GM19099 (cell line): ENCODE results near the gene PTPRD.

Source experiments
- POLR2A ChIP-seq: IDR thresholded peaks from 3 replicates; pipeline ENCODE4 v1.6.1; 2011; ENCODE audit warnings: low read depth; ENCODE audit not compliant: insufficient read length; ENCODE audit errors: extremely low read depth

Gene PTPRD

DNA sequence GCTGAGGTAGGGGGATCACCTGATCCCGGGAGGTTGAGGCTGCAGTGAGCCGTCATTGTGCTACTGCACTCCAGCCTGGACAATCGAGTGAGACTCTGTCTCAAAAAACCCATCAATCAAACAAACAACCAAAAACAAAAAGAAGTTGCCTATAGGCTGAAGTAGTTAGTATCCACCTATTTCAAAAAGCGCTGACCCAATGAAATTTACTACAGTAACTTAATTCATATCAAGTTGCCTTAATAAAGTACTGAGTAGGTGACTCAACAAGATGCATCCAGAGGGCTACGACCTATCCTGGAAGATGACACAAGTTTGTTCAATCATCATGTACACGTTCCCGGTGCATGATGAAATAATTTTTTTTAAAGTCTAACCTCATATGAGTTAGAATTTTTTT, 2164.6 kb downstream of the PTPRD start:
- TF ChIP-seq POLR2A = no peak

DNA sequence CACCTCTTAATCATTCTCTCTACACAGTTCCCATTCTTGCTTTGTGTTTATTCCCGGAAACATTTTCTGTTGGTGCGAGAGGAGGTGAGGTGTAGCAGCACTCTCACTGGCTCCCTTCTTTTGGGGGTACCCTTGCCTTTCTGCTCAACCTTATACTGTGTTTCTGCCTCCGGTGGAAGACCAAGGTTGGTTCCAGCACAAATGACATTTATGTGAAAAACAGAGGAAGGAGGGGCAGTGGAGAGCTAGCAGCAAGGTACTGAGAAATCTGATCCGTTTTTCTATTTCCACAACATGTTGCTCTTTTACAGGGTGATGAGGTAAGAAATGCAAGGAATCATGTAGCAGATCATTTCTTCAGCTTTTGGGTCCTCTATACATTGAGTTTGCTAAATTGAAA, 2165.2 kb downstream of the PTPRD start:
- TF ChIP-seq POLR2A = no peak

DNA sequence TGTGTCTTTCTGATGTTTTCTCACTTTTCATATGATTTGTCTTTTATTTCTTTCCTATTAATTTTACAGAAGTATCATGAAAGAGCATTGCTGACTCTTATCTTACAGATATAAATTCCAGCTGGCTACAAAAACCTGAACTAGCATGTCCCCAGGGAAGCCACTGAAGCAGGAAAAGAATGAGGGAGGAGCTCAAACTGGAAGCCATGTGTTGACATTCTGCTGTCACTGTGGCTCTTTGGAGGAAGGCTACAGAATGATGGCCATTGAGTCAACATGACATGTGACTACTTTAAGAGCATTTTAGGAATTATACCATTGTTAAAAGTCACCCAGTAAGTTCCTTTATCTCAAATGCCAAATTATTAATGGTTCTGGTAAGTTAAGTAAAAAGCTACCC, 2174.9 kb downstream of the PTPRD start:
- TF ChIP-seq POLR2A = no peak

DNA sequence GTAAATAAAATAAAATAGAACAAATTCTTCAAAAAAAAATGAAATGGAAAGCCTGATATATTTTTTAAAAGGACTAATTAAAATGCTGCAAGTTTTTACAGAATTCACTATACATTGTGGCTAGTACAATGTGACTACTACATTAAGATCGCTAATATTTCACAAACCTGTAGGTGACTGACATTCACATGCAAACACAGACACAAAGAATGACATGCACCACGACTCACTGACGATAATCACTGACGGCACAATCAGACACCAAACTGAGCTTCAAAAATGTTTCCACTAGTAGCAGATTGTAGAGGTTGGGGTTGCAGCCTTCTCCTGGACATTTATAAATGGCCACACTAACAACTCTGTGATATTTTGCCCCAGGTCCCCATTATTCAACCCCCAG, 2175.5 kb downstream of the PTPRD start:
- no peak for TF ChIP-seq POLR2A

DNA sequence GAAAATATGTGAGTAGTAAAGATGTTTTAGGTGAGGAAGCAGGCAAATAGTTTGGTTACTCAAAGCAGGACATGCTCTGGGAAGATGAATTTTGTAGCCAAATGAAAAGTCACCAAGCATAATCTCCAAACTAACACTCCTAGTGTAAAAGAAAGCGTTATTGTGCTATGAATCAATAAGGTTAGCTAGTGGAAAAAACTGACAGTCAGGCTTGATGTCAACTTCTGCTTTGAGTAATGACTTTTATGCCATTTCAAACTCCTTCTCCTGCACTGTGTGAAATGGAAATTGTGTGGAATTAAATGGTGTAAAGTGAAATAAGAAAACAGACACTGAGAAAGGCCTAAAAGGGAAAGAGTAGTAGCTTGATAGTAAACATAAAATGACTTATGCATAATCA, 2176.0 kb downstream of the PTPRD start:
- no peak for TF ChIP-seq POLR2A

DNA sequence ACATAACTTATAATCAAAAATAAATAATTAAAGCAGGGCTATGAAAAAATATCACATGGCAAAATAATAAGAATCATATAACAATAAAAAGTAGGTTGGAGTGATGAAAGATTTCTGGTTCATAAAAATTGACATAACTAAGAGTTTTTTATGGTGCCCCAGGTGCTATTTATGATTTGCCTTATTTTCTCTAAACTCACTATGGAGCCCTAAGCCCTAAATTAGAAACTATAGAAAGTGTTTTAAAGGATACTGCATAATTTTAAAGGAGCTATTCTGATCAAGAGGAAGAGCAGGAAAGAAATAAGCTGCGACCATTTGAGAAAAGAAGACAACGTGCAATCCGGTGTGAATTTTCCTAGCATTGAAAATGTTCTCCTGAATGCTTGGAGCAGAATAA, 2178.2 kb downstream of the PTPRD start:
- TF ChIP-seq POLR2A = no peak

DNA sequence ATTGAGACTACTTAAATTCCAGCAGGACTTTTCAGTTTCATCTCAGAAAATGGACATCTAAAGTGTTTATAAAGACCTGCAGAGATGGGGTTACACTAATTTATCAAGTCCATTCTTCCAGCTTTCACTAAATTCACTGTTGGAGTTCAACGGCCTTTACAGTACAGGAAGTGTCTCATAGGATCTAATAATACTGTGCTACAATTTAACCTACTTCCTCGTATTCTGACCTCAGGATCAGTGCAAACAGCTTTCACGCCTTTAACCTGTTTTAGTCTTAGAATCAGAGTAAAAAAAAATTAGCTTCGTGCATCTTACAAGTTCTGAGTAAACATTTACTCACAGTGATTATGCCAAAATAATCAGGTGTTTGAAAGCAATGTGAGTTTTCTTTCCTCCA, 2180.6 kb downstream of the PTPRD start:
- no peak for TF ChIP-seq POLR2A

DNA sequence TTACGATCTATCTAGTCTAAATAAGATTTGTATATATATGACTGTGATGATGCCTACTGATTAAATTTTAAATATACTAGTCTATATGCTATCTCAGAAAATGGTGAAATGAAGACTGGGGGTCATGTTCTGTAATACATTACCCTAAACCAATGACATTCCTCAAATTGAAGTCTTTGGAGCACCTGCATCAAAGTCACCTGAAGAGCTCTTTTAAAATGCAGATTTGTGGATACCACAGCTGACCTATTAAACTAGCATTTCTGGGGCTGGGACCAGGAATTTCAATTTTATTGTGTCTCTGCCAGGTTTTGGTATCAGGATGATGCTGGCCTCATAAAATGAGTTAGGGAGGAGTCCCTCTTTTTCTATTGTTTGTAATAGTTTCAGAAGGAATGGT, 2181.3 kb downstream of the PTPRD start:
- TF ChIP-seq POLR2A = no peak

DNA sequence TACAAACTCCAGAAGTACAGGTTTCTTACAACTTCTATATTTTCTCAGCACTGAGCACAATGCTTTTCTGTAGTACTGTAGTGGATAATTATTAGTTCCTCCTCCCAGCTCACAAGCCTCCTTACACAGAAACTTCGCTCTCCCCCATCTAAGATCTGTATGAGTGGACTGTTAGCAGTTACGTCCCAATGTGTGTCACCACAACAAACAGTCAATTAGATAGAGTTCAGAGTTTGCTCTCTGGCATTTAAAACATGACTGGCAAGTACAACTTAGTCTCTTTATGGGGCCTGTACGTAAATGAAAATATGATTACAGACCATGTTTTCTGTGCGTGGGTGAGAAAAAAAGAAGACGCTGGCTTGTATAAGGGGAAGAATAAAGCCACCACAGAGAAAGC, 2181.9 kb downstream of the PTPRD start:
- TF ChIP-seq POLR2A = no peak

DNA sequence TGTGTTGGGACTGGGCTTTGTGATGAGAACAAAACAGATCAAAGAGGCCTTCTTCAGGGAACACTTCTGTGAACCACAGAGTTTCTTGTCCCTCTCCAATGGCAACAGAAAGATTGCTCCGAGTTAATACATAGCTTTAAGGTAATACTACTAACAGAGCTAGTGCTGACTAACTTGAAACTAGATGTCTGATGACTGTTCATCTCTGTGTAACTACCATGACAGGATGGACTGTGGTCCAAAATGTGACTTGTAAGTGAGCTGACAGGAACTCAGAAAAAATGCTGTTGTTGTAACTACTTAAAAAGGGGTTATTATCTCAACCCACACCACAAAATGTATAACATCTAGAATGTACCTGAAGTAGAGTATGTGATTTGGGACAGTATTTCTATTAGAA, 2183.0 kb downstream of the PTPRD start:
- TF ChIP-seq POLR2A = no peak

DNA sequence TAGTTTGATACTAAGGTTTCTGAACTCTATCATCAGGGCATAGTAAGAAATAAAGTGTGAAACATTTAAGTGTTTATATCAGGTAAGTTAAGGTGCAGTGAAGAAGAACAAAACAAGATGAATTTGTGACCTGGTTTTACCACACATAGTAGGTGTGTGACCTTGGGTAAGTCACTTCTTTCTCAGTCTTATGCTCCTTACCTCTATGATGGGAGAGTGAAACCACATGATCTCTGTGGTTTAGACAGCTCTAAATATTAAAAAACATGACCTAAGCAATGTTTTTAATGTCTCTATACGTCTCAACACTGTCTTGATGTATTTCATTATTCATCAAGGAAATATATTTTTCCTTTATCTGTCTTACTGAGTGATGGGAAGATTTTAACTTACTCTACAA, 2183.6 kb downstream of the PTPRD start:
- no peak for TF ChIP-seq POLR2A

DNA sequence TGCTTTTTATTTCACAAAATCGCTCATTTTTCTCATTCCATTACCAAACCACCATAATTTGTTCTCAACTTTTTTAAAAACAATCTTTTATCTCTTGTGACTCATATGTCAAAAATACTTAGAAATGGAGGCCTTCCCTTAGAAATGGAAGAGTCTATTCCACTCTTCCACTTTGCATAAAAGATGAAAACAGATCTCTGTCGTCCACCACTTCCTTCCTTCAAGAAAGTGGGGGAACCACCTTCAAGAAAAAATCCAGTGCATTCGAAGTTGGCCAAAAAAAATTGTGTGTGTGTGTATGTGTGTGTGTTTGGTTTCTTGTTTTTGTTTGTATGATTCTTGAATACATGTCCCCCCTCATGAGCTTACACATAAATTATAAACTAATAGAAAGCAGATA, 2184.4 kb downstream of the PTPRD start:
- TF ChIP-seq POLR2A = no peak

DNA sequence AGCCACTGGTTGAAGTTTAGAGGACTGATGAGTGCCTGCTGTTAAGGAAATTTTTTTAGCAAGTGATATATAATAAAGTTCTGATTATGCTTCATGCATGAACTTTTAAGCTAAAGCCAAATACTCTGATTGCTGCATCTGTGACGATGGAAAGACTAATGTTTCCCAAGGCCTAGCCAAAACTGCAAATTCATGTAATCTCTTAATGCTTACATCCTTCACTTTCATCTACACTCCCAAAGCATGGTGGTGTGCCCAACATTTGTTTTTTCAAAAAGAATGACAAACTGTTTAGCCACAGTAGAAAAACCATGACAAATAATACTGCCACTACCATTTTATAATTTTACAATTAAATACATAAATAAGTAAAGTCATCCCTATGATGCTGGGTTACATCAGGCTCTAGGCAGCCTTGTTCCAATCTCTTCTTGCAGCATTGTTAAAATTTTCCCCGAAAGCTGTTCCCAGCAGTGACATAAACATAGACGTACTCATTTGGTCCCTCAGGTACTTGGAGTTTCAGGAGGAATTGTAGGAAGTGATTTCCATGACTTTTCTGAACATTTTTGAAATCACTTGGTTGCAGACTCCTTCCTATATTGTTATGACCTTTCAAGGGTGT, 2187.9 kb downstream of the PTPRD start:
- no peak for TF ChIP-seq POLR2A

DNA sequence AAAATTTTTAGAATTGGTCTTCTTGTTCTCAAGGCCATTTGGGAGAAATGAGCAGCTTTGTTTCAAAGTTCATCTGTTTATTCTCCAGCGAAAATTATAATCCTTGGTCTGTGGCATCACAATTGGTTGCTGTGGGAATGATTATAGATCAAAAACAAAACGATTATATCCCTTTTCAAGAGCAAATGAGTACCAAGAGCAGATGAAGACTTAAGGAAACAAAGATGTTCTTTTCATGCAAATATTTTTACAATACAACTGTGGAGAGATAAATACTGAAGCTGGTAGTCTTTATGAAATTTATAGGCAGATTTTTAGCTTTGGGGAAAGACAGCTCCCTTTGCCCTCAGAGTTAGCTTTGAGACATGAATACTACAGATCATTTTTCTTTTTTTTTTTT, 2192.4 kb downstream of the PTPRD start:
- no peak for TF ChIP-seq POLR2A

DNA sequence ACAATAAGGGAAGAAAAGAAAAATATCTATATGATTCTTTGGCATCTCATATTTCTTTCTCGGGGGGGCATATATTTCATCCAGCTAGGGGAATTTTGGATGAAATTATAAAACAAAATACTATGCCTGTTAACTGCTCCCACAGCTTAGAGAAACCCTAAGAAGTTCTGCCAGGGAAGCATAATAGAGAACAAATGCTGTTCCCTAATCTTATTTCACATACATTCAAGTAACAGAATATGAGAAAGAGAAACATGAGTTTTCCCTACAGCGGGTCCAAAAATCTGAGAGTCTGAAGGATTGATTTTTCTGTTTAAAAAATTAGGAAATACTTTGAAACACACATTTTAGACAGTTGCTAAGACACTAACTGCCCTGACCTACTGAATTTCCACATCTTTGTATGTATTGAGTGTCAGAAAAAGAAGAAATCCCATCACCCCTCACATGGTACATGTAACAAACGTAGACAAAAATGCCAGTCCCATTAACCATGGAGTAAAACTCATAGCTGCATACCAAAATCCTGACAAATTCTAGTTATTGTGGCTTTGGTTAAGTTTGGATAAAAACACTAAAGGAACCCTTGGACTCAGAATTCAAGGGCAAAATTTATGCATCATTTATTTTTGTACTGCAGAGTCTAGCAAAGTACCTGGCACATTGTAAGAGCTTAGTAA, 2193.1 kb downstream of the PTPRD start:
- no peak for TF ChIP-seq POLR2A

DNA sequence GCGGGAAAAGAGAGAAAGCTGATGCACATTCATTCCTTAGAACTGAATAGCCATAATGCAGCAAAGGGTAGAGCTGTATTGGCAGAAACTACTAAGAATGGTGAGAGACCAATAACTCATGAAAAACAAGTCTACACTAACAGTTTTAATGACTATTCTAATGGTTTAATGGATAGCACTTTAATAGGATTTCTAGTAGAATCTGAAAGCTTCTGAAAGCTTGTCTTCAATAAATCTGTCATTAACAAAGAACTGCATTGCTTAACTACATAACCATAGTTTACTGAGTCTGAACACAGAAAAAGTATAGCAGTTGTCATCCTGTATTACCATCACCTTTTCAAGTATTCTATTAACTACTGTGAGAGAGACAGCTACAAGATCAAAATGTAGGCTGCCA, 2195.5 kb downstream of the PTPRD start:
- TF ChIP-seq POLR2A = no peak

DNA sequence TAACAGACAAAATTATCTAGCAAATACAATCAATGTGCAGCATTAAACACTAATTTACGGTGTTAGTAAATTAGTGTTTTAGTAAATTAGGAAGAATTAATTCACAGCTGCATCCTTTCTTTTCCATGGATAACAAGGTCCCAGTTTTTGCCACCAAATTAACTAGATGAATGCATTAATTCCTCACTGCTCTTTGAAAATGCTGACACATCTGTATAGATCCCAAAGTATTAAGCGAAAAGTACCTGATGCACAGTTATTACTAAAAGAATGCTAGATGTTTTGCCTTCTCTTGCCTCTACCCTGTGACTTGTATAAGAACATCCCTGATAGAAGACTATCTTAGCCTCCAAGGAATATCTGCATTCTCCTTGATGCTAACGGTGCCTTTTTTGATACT, 2200.5 kb downstream of the PTPRD start:
- TF ChIP-seq POLR2A = no peak
